AG09309 (cell line): ENCODE results near the gene PYCR2.
"Not testable (repeated sequence)": the region's sequence is repeated elsewhere in the genome, so short reads cannot be mapped to it uniquely, and the experiment has no call there.

ENCODE experiments used
- DNase-seq: peaks from one replicate; pipeline ENCODE4 v3.0.0-alpha.2; 2010; ENCODE audit warnings: low read depth
- H3K4me3 ChIP-seq: 2 replicates; pipeline ENCODE4 v1.5.1; 2011; ENCODE audit warnings: mild to moderate bottlenecking, low read depth, low read length, moderate library complexity; ENCODE audit not compliant: control insufficient read depth
- TF ChIP-seq, protein P1 (sequence below): IDR thresholded peaks from 2 replicates; pipeline ENCODE4 v1.5.1; 2011; ENCODE audit warnings: mild to moderate bottlenecking, low read depth, low read length, inconsistent platforms; ENCODE audit not compliant: insufficient read depth, control insufficient read depth; ENCODE audit errors: missing control alignments

Gene PYCR2

DNA sequence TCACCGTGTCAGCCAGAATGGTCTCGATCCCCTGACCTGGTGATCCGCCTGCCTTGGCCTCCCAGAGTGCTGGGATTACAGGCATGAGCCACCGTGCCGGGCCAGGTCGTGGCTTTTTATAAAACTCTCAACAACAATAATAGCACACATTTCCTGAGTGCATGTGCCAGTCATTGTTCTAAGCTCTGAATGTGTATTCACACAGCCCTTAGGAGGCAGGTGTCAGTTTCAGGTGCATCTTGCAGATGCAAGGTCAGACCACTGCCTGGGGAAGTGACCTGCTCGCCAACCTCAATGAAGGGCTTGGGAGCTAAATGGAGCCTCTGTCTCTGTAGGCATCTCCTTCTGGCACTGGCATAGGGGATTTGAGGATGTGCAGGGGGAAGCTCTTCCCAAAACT lies 18.5 kb upstream of the PYCR2 start:
- TF ChIP-seq, protein P1, sequence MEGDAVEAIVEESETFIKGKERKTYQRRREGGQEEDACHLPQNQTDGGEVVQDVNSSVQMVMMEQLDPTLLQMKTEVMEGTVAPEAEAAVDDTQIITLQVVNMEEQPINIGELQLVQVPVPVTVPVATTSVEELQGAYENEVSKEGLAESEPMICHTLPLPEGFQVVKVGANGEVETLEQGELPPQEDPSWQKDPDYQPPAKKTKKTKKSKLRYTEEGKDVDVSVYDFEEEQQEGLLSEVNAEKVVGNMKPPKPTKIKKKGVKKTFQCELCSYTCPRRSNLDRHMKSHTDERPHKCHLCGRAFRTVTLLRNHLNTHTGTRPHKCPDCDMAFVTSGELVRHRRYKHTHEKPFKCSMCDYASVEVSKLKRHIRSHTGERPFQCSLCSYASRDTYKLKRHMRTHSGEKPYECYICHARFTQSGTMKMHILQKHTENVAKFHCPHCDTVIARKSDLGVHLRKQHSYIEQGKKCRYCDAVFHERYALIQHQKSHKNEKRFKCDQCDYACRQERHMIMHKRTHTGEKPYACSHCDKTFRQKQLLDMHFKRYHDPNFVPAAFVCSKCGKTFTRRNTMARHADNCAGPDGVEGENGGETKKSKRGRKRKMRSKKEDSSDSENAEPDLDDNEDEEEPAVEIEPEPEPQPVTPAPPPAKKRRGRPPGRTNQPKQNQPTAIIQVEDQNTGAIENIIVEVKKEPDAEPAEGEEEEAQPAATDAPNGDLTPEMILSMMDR, result no peak
- no peak overlapping the region for H3K4me3 ChIP-seq
- no peak for DNase-seq

DNA sequence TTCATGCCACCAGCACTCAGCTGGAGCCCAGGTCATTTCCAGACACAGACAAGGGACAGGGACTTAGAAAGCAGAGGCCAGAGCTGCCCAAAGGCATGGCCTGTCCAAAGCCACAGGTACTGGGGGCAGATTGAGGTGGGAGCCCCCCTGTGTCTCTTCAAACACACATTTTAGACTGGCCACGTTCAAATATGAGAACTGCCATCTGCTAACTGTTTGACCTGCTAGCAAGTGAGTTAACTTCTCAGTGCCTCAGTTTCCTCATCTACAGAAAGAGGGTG lies 17.8 kb upstream of the PYCR2 start:
- no peak overlapping the region for H3K4me3 ChIP-seq
- no peak for DNase-seq
- TF ChIP-seq, protein P1, result no peak

DNA sequence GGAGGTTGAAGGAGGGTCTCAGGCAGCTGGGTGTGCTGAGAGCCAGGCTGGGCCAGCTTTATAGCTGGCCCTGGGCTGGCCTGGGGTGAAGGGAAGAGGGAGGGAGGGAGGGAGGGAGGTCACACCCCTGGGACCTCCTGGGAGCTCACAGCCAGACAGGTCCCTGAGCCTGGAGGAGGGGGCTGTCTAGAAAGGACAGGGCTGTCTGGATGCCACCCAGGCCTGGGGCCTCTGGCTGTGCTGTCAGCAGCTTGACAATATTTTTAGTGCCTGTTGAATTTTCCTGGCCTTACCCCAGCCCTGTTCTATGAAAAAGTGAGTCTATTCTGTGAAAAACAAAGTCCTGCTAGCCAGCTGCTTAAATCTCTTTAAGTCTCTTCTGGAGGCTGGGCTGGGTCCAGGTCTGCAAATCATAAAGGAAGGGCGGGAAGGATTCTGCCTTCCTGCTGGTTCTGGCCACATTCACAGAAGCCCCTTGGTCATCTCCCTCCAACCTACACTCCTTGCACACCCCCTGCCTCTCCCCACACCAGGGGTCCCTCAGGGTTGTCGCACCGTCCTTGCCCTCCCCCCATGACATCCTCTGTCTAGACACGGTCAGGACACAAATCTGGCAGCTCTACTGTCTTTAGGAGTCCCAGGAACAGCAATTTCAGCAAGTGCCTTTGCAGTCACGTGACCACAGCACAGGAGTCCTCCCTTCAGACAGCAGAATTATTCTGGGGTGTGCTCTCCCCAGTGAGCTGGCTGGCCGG lies 17.3 kb upstream of the PYCR2 start, which contains the start of gene LEFTY2:
LEFTY2 (minus strand) TSS at position 34 of the 755 bp plus-strand sequence. CDS start 80 bp downstream, outside the sequence.
- H3K4me3 ChIP-seq, result no peak within 1 kb of the TSS
- TF ChIP-seq, protein P1, result no peak

DNA sequence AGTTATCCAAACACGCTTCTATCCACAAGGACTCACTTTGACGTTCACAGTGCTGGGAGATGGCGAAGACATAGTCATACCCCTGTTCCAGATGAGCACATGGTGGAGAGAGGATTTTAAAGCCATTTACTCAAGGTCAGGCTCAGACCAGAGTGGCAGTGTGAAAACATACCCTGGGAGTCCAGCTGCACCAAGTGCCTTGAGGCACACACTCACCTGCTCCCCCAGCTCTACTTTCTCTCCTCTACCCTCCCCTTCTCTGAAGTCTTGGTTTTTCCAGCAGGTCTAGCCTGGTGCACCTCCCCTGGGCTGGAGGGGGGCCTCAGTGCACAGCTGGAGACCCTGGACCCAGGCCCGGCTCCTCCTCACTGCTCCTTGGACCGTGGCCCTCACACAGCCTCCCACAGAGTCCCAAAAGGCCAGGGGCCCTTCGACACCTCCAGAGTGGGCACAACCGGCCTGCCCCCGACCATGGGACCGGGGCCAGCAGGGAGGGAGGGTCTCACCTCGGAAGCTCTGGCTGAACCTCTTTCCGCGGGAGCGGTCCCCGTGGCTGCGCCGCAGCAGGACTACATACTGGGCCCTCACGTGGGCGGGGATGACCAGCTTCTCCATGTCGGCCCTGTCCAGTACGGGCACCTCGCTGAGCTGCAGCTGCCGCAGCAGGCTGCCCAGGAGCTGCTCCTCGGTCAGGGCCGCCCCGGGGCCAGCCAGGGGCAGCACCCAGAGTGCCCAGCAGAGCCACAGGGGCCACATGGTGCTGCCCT lies 16.5 kb upstream of the PYCR2 start:
- DNase-seq, result no peak
- TF ChIP-seq, protein P1, result no peak
- no peak overlapping the region for H3K4me3 ChIP-seq

More for the DNA sequence above, 17.3 kb upstream of the PYCR2 start, which contains the start of gene LEFTY2:
- no peak for DNase-seq

DNA sequence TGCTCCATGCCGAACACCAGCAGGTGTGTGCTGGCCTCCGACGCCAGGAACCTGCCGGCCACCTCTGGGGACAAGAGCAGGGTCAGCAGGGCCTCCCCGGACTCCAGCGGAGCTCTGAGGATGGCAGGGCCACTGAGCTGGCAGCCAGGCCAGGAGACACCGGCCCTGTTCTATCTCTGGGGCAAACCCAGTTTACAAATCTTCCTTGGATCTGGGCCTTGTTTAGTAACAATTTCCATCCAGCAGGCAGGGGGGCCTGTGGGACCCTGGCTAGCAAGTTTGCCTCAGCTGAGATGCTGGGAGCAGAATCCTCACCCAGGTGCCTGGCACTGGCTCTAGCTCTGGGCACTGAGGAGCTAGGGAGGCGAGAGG lies 15.9 kb upstream of the PYCR2 start:
- not testable (repeated sequence) for H3K4me3 ChIP-seq, DNase-seq

DNA sequence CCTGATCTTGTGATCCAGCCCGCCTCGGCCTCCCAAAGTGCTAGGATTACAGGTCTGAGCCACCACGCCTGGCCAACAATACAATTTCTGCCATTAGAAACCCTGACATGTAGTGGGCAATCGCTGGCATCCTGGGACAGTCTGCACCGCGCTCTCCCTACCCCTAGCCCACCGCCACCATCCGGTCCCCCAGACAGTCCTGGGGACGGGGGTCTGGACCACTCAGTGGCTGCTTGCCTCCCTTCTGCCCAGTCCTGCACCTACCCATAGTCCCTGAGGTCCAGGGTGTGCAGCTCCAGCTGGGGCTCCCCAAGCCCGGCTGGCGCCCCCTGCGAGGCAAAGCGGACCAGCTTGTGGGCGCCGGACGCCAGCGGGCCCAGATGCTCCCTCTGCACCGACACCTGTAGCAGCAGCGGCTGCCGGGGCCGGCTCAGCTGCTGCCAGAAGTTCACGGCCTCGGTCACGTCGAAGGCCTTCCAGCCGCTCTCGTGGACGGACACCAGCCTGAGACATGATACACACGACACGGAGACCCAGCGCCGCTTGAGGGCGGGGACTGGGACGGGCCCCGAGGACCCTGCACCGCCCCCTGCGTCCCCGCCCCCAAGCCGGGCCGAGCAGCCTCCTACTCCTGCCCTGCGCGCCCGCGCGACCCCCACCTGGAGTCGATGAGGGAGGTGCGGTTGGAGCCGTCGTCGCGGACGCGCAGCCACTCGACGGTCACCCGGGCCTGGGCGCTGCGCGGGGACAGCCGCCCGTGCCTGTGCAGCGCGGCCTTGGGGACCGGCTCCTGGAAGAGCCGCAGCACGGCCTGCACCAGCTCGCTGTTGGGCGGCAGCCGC lies 15.3 kb upstream of the PYCR2 start:
- DNase-seq, H3K4me3 ChIP-seq: not testable (repeated sequence)

DNA sequence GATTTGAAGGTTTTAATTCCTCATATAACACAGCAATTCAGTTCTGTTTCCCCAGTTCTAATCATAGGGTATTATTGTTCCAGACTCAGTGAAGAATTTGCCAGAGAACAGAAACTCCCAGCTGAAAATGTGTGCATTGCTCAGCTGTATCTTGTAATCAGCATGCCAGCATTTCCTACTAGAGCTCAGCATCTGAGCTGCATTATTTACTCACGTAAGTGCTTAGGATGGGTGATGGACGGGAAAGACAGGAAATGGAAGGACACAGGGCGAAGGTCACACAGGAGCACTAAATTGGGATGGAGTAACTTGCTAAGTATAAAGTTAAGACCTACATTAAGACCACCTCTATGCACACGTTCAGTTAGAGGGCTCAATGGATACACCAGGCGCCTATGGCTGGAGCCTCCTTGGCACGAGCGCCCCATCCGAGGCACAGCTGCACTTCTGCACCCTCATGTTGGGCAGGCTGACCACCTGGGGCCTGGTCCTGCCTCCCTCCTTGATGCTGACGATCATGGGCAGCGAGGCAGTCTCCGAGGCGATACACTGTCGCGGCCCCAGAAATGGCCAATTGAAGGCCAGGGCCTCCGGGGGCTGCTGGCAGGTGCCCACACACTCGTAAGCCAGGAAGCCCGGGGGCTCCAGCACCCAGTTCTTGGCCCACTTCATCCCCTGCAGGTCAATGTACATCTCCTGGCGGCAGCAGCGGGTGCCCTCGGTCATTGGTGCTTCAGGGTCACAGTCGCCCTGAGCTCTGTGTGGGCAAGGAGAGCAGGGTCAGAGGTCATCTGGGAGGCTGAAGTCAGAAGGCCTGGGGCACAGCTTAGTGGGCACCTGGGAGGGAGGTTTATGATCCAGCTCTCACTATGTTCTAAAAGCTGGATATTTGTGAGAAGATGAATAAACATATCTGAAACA lies 13.3 kb upstream of the PYCR2 start:
- TF ChIP-seq, protein P1, result no peak
- DNase-seq, result no peak
- no peak overlapping the region for H3K4me3 ChIP-seq
